Measurements from ENCODE around the gene DDX3Y.

- no peak for TF ChIP-seq GATA3 (IDR thresholded peaks at IDR 0.05; ENCODE audit: low read depth, low read length)
- no peak for TF ChIP-seq GATA2 (IDR thresholded peaks at IDR 0.05; ENCODE audit: low read depth, low read length)
These were observed at the start of gene DDX3Y for GRCh38 chrY:12904618-12905516.
